ENCODE results near the gene GMPS. TPM values are rescaled to one million over a fixed set of nuclear protein-coding genes. Genes with fewer than 3 reads are reported as not detected.
"Not testable (repeated sequence)": the region's sequence is repeated elsewhere in the genome, so short reads cannot be mapped to it uniquely, and the experiment has no call there.

The GMPS gene
- polyA plus RNA-seq, 1 of the 3 experiments (the other 2 are of a cell fraction) = 13.4 TPM

- Histone ChIP-seq H3K27ac (ENCODE audit: low read depth in 2 of 2, low read length in 1 of 2) (no peak overlapping the region), H3K4me1 (ENCODE audit: control insufficient read depth in 1 of 2, insufficient read depth in 2 of 2, low read depth in 1 of 2, low read length in 1 of 2) (peaks cover 0 to 10% of the 10 kb centered on the region in 2 experiments; a peak in 3 of 4 replicates), H3K27me3 (ENCODE audit: insufficient read depth) (no peaks in the 10 kb centered on the region), H3K9me2 (no peaks in the 10 kb centered on the region), H3K79me2 (ENCODE audit: insufficient read depth) (peaks cover 93% of the 10 kb centered on the region), H2AFZ (ENCODE audit: low read depth) (no peak overlapping the region), H3K9me3 (no peaks in the 10 kb centered on the region), H3F3A (replicated peaks; ENCODE audit: insufficient read depth) (peaks cover 11% of the 10 kb centered on the region), H4K20me1 (ENCODE audit: insufficient read depth) (peaks cover 23% of the 10 kb centered on the region), H3K9ac (no peak overlapping the region), H3K4me2 (no peak overlapping the region), H3K4me3 (ENCODE audit: low read depth in 2 of 2, low read length in 1 of 2) (no peak overlapping the region), H3K36me3 (replicated peaks in 1 of 2; ENCODE audit: control insufficient read depth in 1 of 2, insufficient read depth in 2 of 2, low read length in 1 of 2) (peaks cover 0 to 19% of the 10 kb centered on the region in 2 experiments)
- ChIA-PET POLR2A (no interaction called here), CTCF (interaction anchor here (1.2 to 1.8 kb wide), 2 partner anchors 42 to 43 kb away, joined by 3 to 8 read pairs; partner anchors contain the start of gene C3orf33)
- DNase-seq = no peak
- TF ChIP-seq JUND (IDR thresholded peaks at IDR 0.05) (no peak), FOSL2 (IDR thresholded peaks at IDR 0.05; ENCODE audit: borderline replicate concordance, low read depth) (no peak), MEF2A (IDR thresholded peaks at IDR 0.05; ENCODE audit: borderline replicate concordance, low read depth) (no peak), FOXJ3 (CRISPR knock-in tag; IDR thresholded peaks at IDR 0.05) (no peak), IRF3 (IDR thresholded peaks at IDR 0.05; ENCODE audit: low read depth, low read length) (no peak), POLR2AphosphoS5 (IDR thresholded peaks at IDR 0.05; ENCODE audit: low read depth, low read length) (no peak), SIN3A (IDR thresholded peaks at IDR 0.05; ENCODE audit: borderline replicate concordance, low read depth, low read length) (no peak), ELF1 (IDR thresholded peaks at IDR 0.05) (no peak), RCOR1 (IDR thresholded peaks at IDR 0.05; ENCODE audit: low read length) (no peak), EP300 (IDR thresholded peaks at IDR 0.05; ENCODE audit: borderline replicate concordance in 1 of 2, low read depth in 1 of 2, low read length in 1 of 2) (no peak), FOXM1 (IDR thresholded peaks at IDR 0.05; ENCODE audit: low read depth) (no peak)
- WGBS (ENCODE audit: low lambda C conversion rate) = 88% methylated on average over 3 of the region's 3 CpGs
These were observed 22.5 kb upstream of the GMPS start for GRCh38 chr3:155847993-155848392.

GRCh38 chr3:155849404-155849803 lies 21.0 kb upstream of the GMPS start:
- Histone ChIP-seq H3F3A (replicated peaks; ENCODE audit: insufficient read depth) (peaks cover 13% of the 10 kb centered on the region), H3K79me2 (ENCODE audit: insufficient read depth) (peaks cover 92% of the 10 kb centered on the region), H3K4me2 (peak overlapping the region; percentile 33), H3K36me3 (replicated peaks in 1 of 2; ENCODE audit: control insufficient read depth in 1 of 2, insufficient read depth in 2 of 2, low read length in 1 of 2) (peaks cover 0 to 19% of the 10 kb centered on the region in 2 experiments), H4K20me1 (ENCODE audit: insufficient read depth) (peaks cover 23% of the 10 kb centered on the region)
- WGBS (ENCODE audit: low lambda C conversion rate) = 91% methylated on average over 3 of the region's 3 CpGs
- H3K27ac ChIP-seq (ENCODE audit: low read depth in 2 of 2, low read length in 1 of 2); H2AFZ ChIP-seq (ENCODE audit: low read depth); POLR2A ChIA-PET; H3K9me2 ChIP-seq; H3K27me3 ChIP-seq (ENCODE audit: insufficient read depth); H3K9ac ChIP-seq; DNase-seq; H3K4me1 ChIP-seq (ENCODE audit: control insufficient read depth in 1 of 2, insufficient read depth in 2 of 2, low read depth in 1 of 2, low read length in 1 of 2); H3K4me3 ChIP-seq (ENCODE audit: low read depth in 2 of 2, low read length in 1 of 2); H3K9me3 ChIP-seq: not testable (repeated sequence)
- CTCF ChIA-PET = interaction anchor here (1.8 kb wide), 1 partner anchor 44 kb away, joined by 8 read pairs; the partner anchor contains the start of gene C3orf33

GRCh38 chr3:155852341-155852740 lies 18.1 kb upstream of the GMPS start:
- Histone ChIP-seq H3K9me3 (no peaks in the 10 kb centered on the region), H4K20me1 (ENCODE audit: insufficient read depth) (peaks cover 10% of the 10 kb centered on the region), H3K27me3 (ENCODE audit: insufficient read depth) (no peaks in the 10 kb centered on the region), H3K4me1 (ENCODE audit: control insufficient read depth in 1 of 2, insufficient read depth in 2 of 2, low read depth in 1 of 2, low read length in 1 of 2) (peaks cover 0 to 10% of the 10 kb centered on the region in 2 experiments; a peak in 3 of 4 replicates), H3F3A (replicated peaks; ENCODE audit: insufficient read depth) (peaks cover 9% of the 10 kb centered on the region), H3K9me2 (no peaks in the 10 kb centered on the region), H3K36me3 (replicated peaks in 1 of 2; ENCODE audit: control insufficient read depth in 1 of 2, insufficient read depth in 2 of 2, low read length in 1 of 2) (peaks cover 0 to 4% of the 10 kb centered on the region in 2 experiments), H3K4me2 (peak overlapping the region; percentile 85), H3K27ac (ENCODE audit: low read depth in 2 of 2, low read length in 1 of 2) (no peak overlapping the region), H3K4me3 (ENCODE audit: low read depth in 2 of 2, low read length in 1 of 2) (peak overlapping the region; percentile 85 to 97), H2AFZ (ENCODE audit: low read depth) (no peak overlapping the region), H3K9ac (peak overlapping the region; percentile 89), H3K79me2 (ENCODE audit: insufficient read depth) (peaks cover 64% of the 10 kb centered on the region)
- POLR2A ChIA-PET = interaction anchor here (1.0 kb wide), 1 partner anchor 46 kb away, joined by 4 read pairs; the partner anchor contains the start of gene C3orf33
- no peak for DNase-seq
- CTCF ChIA-PET = interaction anchor here (0.7 to 1.4 kb wide), 3 partner anchors 20 to 1172 kb away, joined by 3 read pairs; partner anchors contain the start of gene C3orf33
- 4% methylated on average over 2 of the region's 2 CpGs for WGBS (ENCODE audit: low lambda C conversion rate)
- no peak for TF ChIP-seq RCOR1 (IDR thresholded peaks at IDR 0.05; ENCODE audit: low read length)
- TF ChIP-seq IRF3 (IDR thresholded peaks at IDR 0.05; ENCODE audit: low read depth, low read length) = no peak
- no peak for TF ChIP-seq MAX (IDR thresholded peaks at IDR 0.05; ENCODE audit: low read depth)
- no peak for TF ChIP-seq RXRA (IDR thresholded peaks at IDR 0.05; ENCODE audit: borderline replicate concordance, low read depth)
- TF ChIP-seq SMC3 (IDR thresholded peaks at IDR 0.05; ENCODE audit: low read depth, low read length) = no peak
- TF ChIP-seq NRF1 (IDR thresholded peaks at IDR 0.05; ENCODE audit: low read depth, low read length) = no peak
- TF ChIP-seq SIN3A (IDR thresholded peaks at IDR 0.05; ENCODE audit: borderline replicate concordance, low read depth, low read length) = no peak
- TF ChIP-seq TEAD4 (IDR thresholded peaks at IDR 0.05; ENCODE audit: borderline replicate concordance, insufficient read depth) = no peak
- TF ChIP-seq EZH2phosphoT487 (IDR thresholded peaks at IDR 0.05; ENCODE audit: borderline replicate concordance, low read depth) = no peak
- TF ChIP-seq TCF12 (IDR thresholded peaks at IDR 0.05) = no peak

Data from SK-N-SH (cell line).